Astrocyte of the spinal cord (primary cell): Measurements from ENCODE around the gene CKS1B.

Experiments
- DNase-seq: peaks from one replicate; pipeline ENCODE4 v3.0.0; 2011; ENCODE audit warnings: low read depth, low spot score
- H3K4me3 ChIP-seq: 2 replicates; pipeline ENCODE4 v1.5.1; 2011; ENCODE audit warnings: low read depth, mild to moderate bottlenecking, low read length, moderate library complexity
- in situ Hi-C: cut with HindIII; loops from 2 replicates; pipeline ENCODE4 v1.10.0; 2017; ENCODE audit warnings: low sequenced_read_pairs
- TF ChIP-seq, protein P1 (sequence below): IDR thresholded peaks from 2 replicates; pipeline ENCODE4 v1.5.1; 2012; ENCODE audit warnings: low read depth, mild to moderate bottlenecking, low read length, inconsistent platforms

CKS1B gene

DNA sequence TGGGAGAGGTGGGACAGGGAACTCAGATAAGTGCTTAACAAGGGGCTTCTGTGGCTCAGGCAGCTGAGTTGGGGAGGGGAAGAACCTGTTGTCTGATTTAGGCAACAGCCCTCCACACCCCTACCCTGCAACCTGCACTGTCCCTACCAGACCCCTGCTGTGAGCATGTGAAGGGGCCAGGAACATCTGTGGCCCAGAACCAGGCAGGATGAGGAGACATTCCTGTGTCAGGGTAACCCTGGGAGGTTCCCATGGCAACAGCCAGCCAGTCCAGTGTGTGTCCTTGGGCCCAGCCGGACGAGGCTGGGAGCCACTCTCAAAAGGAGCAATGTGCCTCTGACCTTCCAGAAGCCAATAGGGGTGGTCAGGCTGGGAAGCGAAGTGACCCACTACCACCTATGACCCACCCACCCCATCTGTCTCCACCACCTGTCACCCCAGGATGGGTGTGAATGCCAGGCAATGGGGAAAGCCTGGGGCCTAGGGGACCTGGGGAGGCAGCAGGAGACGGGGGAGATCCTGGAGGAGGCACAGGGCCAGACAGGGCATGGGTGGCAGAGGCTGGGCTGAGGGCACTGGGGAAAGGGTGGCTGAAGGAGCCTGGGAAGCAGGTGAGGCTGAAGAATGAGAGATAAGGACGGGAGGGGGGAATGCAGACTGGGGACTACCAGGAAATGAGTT lies 33.0 kb upstream of the CKS1B start:
- no peak for DNase-seq
- no peak overlapping the region for H3K4me3 ChIP-seq
- TF ChIP-seq, protein P1, sequence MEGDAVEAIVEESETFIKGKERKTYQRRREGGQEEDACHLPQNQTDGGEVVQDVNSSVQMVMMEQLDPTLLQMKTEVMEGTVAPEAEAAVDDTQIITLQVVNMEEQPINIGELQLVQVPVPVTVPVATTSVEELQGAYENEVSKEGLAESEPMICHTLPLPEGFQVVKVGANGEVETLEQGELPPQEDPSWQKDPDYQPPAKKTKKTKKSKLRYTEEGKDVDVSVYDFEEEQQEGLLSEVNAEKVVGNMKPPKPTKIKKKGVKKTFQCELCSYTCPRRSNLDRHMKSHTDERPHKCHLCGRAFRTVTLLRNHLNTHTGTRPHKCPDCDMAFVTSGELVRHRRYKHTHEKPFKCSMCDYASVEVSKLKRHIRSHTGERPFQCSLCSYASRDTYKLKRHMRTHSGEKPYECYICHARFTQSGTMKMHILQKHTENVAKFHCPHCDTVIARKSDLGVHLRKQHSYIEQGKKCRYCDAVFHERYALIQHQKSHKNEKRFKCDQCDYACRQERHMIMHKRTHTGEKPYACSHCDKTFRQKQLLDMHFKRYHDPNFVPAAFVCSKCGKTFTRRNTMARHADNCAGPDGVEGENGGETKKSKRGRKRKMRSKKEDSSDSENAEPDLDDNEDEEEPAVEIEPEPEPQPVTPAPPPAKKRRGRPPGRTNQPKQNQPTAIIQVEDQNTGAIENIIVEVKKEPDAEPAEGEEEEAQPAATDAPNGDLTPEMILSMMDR: no peak
- in situ Hi-C loops: no loop called here

DNA sequence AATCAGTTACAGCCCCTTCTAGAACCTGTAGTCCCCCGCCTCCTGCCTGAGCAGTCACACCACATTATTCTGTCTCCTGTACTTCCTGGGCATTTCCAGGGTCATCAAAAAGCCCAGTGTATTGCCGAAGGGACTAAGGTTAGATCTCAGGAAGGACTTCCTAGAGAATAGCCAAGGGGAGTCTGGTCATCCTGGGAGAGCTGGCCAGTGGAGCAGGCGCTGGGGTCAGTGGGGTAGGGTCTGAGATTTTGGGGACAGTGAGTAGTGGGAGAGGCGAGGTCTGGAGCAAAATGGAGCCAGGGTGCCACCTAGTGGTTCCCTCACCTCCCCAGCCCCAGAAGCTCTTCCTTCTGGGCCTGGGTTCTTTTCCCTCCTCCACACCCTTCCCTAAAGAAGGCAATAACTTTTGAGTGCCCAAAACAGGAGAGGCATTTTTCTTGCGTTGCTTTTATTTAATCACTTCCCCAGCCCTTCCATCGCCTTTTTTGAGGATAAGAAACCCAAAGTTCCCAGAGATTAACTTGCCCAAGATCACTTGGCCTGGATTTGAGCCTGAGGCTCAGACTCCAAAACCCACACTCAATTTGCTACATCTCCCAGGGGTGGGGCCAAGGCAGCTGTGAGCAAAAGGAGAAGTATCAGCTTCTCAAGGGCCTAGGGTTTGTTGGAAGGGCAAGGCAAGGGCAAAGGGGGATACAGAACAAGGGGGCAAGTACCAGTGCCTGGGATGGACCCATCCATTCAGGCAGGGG lies 30.7 kb upstream of the CKS1B start:
- TF ChIP-seq, protein P1: peak; percentile 91
- no peak overlapping the region for H3K4me3 ChIP-seq
- in situ Hi-C loops: no loop called here
- DNase-seq: peak; percentile 18

DNA sequence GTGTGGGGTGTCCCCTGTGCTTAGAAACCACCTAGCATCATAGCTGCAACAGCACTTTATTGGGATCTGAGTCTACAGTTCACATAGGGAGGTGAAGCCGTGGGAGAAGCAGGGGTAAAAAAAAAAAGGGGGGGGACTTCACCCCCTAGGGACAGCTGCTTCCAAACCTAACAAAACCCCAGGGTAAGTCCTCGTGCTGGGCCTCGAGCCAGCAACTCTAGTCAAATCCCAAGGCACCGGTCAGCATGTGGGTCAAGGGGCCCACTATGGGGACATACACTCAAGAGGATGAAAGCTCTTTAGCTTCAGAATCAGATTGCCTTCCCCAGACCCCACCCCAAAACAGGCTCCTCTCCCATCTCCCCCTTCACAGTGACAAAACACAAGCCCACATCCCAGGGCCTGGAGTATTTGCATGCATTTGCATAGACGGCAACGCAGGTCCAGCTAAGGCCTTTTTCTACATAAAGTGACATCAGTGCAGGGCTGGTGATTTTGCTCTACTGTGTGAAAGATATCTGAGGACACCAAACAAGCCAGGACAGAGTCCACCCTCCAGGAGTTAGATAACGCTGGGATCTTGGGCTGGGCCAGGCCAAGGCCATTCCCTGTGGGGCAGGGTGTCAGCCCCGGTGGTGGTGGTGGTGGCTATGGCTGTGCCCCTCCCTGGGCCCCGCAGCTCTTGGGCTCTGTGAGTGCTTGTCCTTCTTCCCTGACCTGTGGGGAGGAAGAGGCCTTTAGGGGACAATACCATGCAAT lies 29.9 kb upstream of the CKS1B start:
- in situ Hi-C loops: no loop called here
- no peak overlapping the region for H3K4me3 ChIP-seq
- DNase-seq: no peak
- TF ChIP-seq, protein P1: no peak

DNA sequence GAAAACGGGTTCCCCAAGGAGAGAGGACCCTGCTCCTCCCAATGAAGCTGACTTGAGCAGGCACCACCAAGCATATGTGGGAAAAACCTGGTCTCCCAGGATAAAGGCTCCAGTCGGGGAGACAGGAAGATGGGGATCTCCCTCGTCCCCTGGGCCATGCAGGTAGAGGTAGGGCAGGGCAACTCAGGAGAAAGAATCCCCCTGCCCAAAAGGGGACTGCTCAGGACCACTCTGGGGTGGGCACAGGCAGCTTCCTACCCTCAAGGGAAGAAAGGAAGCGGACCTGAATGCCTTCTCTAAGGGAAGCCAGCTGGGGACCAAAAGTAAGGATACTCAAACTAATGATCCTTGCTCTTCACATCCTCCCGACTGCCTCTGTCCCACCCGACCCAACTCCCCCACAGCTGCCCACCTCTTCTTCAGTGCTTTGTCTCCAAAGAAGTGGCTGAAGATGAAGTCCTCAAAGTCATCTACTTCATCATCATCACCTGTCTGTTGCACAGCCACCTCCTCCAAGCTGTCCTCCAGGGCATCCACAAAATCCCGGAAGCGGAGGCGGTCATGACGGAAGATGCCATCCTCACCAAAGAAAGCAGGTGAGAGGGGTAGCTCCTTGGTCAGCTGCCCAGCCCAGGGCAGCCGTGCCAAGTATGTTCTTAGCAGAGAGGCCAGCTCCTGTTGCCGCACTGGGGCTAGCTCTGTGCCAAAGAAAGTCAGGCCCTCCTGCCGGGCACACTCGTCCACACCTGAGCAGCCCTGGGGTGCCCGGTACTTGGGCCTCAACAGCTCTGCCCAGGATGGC lies 29.1 kb upstream of the CKS1B start:
- TF ChIP-seq, protein P1: no peak
- no peak for DNase-seq
- no peak overlapping the region for H3K4me3 ChIP-seq
- in situ Hi-C loops: no loop called here

DNA sequence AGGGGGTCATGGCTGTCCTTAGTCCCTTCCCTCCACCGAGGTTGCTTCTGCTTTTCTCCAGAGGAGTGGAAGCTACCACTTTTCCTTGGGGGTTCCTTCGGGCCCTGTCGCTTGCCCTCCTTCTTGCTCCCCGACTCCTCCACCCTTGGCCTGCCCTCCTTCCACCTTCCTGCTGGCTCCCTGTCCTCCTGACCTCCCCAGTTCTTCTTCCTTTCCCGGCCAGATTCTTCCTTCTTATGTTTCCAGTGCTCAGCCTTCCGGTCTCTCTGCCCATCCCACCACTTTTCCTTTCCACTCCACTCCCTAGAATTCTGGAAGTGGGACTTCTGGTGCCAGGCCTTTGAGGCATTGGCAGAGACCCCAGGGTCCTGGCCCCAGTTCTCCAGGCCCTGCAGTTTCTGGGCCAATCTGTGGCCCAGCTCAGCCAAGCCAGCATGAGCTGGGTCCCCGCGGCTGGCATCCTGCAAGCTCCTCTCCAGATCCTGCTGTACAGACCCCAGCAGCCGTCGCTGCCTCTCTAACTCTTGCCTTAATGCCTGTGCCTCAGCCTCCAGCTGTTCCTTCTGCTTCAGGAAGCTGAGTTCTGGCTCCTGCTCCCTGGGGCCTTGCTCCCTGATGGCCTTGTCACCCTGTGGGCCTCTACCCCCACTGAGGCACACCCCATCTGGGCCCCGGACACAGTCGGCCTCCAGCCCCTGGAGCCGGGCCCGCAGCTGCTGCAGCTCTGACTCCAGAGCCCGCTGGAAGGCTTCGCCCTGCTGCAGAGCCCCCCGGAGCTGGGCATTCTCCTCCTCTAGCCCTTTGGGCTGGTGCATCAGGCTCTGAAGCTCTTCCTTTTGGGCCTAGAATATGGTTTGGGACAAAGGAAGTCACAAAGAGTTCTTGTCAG lies 28.3 kb upstream of the CKS1B start:
- no peak for DNase-seq
- in situ Hi-C loops: no loop called here
- H3K4me3 ChIP-seq: no peak overlapping the region
- TF ChIP-seq, protein P1: no peak
